ENCODE measurements around the gene AFF4. TPM values are rescaled to one million over a fixed set of nuclear protein-coding genes. Genes with fewer than 3 reads are reported as not detected.

Gene AFF4
- 17.7 to 31.0 TPM (median 24.6 TPM) in 5 replicates for total RNA-seq (2022; extraction: Qiagen RNA extraction)

GRCh38 chr5:132963171-132964104, at the start of gene AFF4:
Gene AFF4 (minus strand): TSS chr5:132963634. CDS start chr5:132937189, 26,445 bp downstream.

GRCh38 chr5:132873119-132873929, 90.1 kb downstream of the AFF4 start, which contains the start of gene LEAP2:
Gene LEAP2 (plus strand): TSS chr5:132873668. CDS start chr5:132873695, 27 bp downstream.

GRCh38 chr5:132866342-132867045, 96.9 kb downstream of the AFF4 start, which contains the start of the genes GDF9 and UQCRQ:
Gene GDF9 (minus strand): TSS chr5:132866469. CDS start chr5:132864533, 1,936 bp downstream.
Gene UQCRQ (plus strand): TSS chr5:132866642. CDS start chr5:132866882, 240 bp downstream.

GRCh38 chr5:132830436-132831094, 132.9 kb downstream of the AFF4 start, which contains the start of gene SHROOM1:
Gene SHROOM1 (minus strand): TSS chr5:132830647. CDS start chr5:132826140, 4,507 bp downstream.

Other genes starting within 250 kb of the AFF4 start
- gene KIF3A, start 226.1 kb downstream of the AFF4 start, total RNA-seq (2022; extraction: Qiagen RNA extraction) = 7.0 to 11.0 TPM (median 8.4 TPM) in 5 replicates
- gene CCNI2, start 216.2 kb downstream of the AFF4 start, total RNA-seq (2022; extraction: Qiagen RNA extraction) = 0.07 to 0.22 TPM (median 0.07 TPM) in 5 replicates
- 16.6 to 22.2 TPM (median 20.6 TPM) in 5 replicates for gene SEPTIN8, start 186.4 kb downstream of the AFF4 start, total RNA-seq (2022; extraction: Qiagen RNA extraction)
- 0.08 to 0.14 TPM (median 0.13 TPM) in 5 replicates for gene SOWAHA, start 150.3 kb downstream of the AFF4 start, total RNA-seq (2022; extraction: Qiagen RNA extraction)
- gene SHROOM1, start 133.0 kb downstream of the AFF4 start, total RNA-seq (2022; extraction: Qiagen RNA extraction) = 8.8 to 11.6 TPM (median 10.2 TPM) in 5 replicates
- 0.14 to 0.38 TPM (median 0.21 TPM) in 5 replicates for gene GDF9, start 97.2 kb downstream of the AFF4 start, total RNA-seq (2022; extraction: Qiagen RNA extraction)
- gene UQCRQ, start 97.0 kb downstream of the AFF4 start, total RNA-seq (2022; extraction: Qiagen RNA extraction) = 288 to 594 TPM (median 523 TPM) in 5 replicates
- 0.62 to 1.0 TPM (median 0.97 TPM) in 5 replicates for gene LEAP2, start 90.0 kb downstream of the AFF4 start, total RNA-seq (2022; extraction: Qiagen RNA extraction)
- 23.8 to 28.4 TPM (median 27.7 TPM) in 5 replicates for gene ZCCHC10, start 62.9 kb upstream of the AFF4 start, total RNA-seq (2022; extraction: Qiagen RNA extraction)
- gene HSPA4, start 88.4 kb upstream of the AFF4 start, total RNA-seq (2022; extraction: Qiagen RNA extraction) = 150 to 192 TPM (median 180 TPM) in 5 replicates

Measured in A549 treated with Hydrocortisone at 1 μM for 4 hours (cell line).